CD4-positive, alpha-beta T cell treated with Interferon gamma for 1 hour (primary cell): ENCODE data around the gene ACTR1B.
"Not testable (repeated sequence)": the region's sequence is repeated elsewhere in the genome, so short reads cannot be mapped to it uniquely, and the experiment has no call there.

Experiments
- DNase-seq: peaks from one replicate; pipeline ENCODE4 v3.0.0-alpha.2; 2020

ACTR1B gene

DNA sequence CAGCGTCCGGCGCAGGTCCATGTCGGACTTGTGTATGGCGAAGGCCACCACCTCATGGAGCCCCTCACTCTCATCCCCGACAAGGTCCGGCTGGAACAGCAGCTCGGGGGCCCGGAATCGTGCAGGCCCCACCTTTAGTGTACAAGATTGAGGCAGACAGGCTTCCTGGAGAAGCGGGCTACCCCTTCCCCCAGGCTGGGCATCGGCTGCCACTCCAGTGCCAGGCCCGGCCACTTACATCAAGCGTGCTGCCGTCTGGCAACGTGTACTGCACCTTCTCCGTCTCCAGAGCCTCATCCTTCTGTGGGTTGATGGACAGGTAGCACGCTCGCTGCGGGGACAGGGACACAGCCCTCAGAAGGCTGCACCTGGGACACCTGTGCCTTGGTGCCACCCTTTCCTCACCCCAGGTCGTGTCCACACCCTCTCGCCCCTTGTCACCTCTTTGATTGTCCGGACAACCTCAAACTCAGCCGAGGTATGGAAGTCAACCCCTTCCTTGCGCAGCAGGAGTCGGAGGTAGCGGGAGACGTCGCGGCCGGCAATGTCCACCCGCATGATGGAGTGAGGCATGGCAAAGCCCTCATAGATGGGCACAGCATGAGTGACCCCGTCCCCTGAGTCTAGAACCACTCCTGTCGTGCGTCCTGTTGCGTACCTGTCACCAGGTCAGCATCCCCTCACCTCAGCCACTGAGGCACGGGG lies 5.7 kb downstream of the ACTR1B start:
- DNase-seq, result no peak

DNA sequence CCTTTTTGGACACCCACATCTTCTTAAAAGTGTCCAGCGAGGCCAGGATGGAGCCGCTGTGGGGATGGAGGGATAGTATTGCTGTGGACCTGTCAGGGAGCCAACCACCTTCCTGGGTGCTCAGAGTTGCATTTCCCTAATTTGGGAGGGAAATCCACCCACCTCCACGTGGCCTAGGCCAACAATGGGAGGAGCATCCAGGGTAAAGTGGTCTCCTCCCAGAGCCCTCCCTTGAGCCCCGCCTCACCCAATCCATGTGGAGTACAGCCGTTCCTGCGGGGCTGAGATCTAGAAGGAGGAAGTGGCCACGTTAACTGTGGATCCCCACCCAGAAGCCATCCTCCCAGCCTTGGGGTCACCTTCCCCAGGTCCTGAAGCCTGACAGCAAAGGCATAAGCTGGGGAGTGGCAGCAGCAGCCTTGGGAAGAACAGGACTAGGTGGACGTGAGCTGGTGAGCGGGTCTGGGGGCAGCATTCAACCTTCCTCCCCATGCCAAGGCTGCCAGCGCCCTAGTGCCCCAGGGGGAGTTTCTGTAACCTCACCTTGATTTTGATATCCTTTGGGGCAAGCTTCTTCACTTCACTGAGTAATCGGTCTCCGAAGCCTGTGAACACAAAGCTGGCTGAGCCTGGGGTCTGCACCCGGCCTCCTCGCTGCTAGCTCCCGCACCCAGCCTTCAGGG lies 6.8 kb downstream of the ACTR1B start:
- DNase-seq, result no peak

DNA sequence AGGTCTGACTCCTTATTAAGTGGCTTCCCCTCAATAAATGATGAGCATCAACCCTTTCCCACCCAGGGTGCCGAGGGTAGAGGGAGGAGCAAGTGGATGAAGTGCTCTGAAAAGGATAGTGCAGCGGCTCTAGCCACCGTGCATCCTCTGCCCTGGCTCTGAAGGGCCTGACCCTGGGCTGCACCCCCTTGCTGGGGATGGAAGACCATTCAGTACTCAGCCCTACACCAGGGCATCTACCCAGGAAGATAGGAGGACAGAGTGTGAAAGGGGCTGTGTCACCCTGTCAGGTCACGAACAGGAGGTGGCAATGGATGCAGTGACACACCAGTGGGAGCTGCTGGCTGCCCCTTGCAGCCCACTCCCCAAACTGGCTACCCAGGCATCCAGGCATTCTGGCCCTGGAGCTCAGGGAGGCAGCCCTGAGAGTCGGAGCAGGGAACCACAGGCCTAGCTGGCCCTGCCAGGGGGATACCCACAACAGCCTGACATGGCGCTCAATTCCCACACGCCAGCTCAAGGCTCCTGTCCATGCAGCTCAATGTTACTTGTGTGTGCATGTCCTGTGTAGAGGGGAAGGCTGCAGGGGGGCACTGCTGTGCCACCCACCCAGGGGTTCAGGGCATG lies 7.6 kb downstream of the ACTR1B start:
- no peak for DNase-seq

DNA sequence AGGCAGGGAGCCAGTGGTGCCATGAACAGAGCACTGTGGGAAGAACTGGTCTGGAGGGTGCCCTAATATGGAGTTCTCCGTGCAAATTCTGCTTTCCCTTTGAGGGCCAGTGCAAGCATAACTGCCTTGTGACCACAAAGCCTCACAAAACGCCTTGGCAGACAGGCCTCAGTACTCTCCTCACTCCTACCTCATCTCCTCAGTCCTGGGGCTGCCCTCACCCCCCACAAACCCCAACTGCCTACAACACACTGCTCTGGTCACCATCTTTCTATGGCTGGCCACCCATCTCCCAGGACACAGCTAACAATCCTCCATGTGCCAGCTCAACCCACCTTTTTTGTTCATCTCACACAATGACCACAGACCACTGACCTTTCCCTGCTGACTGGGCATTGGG lies 9.1 kb downstream of the ACTR1B start:
- DNase-seq, result no peak

DNA sequence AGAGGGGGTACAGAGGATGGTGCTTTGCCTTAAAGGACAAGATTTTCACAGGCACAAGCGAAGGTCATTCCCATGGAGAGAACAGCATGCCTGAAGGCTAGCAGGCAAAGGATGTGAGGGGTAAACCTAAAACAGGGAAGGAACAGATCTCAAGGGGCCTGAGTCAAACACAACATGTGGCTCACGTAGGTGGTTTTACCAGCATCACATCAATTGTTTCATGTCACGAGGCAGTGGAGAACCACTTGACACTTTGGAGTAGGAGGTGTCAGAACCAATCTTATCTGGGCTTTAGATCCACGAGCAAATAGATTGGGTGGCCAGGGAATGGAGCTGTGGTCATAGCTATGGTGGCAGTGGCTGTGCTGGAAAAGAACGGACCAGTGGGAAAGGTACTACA lies 9.5 kb downstream of the ACTR1B start:
- no peak for DNase-seq

DNA sequence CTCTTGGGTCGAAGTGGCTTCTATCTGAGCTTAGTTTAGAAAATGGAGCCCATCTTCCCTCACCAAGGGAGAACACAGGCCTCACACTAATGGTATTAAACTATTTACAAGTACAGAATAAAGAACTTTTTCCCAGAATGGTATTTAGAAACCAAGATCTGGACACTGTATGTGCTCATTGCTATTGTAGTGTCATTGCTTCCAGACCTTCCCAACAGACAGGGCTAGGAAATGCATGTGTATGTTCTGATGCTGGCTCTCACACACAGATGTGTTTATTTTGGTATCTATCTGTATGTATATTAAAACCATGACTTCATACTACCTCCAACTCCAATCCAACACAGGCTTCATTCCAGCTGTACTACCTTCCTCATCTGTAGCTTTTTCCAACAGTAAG lies 10.0 kb downstream of the ACTR1B start:
- no peak for DNase-seq

DNA sequence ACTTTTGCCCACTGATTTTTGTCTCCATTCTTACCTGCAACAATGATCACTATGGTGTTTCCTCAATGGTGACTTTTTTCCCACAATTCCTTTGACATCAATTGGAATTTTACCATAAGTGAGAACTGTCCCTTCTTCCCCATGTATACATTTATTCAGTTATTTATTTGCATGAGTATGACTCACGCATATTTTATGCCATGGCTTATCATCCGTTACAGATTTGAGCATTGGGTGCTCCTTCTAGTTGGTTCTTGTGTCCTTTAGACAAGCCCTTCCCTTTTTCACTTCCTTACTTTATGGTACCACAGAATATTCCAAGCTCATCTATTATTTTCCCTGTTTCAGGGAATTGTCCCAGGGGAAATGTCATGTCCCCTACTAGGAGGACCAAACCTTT lies 10.4 kb downstream of the ACTR1B start:
- no peak for DNase-seq

DNA sequence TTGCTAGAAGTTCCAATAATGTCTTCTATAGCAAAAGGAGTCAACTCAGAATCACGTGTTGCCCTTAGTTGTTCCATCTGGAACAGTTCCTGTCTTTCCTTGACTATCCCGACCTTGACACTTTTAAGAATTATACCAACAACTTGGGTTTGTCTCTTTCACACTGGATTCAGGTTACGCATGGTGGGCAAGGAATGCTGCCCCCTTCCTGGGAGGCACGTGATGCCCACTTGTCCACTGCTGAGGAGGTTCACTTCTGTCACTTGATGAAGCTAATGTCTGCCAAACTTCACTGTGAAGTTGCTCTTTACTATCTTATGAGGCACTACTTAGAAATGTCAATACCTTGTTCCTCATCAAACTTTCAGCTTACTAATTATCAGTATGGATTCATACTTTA lies 12.7 kb downstream of the ACTR1B start:
- DNase-seq, result no peak

DNA sequence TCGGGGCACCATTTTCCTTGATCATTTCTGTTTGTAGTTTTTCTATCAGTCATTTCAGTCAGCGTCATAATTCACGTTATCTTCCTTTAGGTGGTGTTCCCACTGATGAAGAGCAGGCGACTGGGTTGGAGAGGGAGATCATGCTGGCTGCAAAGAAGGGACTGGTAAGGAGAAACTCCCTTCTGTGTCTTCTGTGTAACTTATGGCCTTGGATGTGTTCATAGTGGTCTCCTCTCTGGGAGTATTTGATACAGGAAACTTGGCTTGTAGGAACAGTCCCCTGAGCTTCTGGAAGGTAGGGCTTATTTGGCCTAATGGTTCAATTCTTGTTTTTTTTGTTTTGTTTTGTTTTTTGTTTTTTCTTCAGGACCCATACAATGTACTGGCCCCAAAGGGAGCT lies 16.9 kb downstream of the ACTR1B start:
- no peak for DNase-seq

DNA sequence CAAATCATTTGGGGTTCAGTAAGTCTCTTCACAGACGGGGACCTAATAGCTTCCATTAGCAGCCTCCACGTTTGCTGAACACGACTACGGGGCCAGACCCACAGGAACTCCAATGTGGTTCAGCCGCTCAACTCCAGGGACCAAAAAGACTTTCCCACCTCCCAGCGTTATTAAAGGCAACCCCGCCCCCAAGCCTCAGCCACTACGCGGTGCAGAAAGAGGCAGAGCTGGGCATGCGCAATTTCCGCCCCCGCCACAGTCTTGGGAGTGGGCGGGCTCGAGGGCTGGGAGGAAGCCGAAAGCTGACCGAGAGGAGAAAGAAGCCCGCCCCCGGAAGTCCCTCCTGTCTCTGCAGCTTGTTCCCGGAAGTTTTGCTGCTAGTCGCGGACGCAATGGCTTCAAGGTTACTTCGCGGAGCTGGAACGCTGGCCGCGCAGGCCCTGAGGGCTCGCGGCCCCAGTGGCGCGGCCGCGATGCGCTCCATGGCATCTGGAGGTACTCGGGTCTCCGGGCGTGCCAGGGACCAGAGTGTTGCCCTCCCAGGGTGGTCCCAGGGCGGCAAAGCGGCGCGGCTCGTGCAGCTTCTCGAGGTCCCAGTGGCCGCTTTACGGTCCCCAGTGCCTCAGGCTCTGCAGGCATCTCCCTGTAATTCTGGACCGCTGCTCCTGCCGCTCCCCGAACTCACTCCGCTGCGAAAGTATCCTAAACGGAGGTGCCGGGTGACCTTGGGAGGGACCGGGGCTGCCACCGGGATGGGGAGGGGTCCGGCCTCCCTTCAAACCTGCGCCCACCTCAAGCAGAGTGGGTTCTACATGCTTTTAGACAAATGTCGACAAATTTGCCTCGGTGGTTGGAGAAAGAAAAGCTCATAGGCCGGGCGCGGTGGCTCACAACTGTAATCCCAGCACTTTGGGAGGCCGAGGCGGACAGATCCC lies 17.9 kb downstream of the ACTR1B start, which contains the start of gene COX5B:
Gene COX5B, plus strand, starts transcription at position 368 of the 935 bp plus-strand sequence. Its CDS starts 25 bp downstream, at position 393.
- peak; percentile 98 for DNase-seq

DNA sequence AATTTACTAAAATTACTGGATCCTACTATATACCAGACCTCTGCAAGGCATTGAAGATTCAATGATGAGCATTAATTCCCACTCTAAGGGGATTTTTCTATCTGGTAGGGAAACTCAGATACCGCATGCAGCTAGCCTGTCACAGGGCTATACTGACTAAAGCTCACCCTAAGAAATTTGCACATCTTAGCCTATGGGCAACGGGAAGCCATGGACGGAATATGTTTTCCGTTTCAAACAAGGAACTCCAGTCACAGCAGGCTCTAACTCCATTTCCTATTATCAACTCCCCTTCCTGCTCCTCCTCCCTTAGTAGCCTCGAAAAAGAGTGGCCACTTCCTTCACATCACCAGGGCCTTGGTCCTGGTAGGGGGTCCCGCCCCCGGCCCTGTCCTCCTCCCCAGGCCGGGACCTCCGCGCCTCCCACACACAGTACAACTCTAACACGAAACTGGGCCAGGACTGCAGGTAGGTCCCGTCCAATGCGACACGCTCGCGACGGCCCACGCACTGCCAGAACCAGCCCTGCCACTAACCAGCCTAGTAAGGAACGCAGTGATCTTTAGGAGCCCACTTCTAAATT lies 18.6 kb downstream of the ACTR1B start:
- no peak for DNase-seq

DNA sequence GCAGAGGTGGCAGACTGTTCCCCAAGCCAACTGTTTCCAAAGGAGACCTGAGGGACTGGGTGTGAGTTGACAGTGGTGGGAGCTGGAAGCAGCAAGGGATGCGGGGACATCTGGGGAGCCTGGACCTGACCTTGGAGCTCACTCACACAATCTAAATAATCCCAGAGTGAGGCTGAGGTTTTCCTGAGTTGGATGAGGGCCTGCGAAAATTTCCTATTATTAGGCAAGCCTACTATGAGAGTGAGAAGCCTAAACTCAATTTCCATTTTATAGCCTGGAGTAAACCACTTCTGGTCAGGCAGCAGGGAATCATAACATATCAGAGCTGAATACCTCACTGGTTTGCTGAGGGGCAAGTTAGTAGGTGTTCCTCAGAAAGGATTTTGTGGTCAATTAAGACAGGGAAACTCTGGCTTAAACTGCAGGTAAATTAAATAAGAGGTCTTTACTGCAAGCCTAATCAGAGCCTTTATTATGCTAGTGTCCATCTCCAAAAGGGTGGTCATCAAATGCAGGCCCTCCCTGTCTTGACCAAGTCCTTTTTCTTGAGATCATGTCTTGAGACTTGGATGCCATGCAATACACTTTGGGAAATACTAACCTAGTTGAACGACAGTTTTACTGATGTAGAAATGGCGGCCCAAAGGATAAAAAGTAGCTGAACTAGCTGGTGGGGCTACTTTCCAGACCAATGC lies 19.7 kb downstream of the ACTR1B start:
- DNase-seq, result no peak

DNA sequence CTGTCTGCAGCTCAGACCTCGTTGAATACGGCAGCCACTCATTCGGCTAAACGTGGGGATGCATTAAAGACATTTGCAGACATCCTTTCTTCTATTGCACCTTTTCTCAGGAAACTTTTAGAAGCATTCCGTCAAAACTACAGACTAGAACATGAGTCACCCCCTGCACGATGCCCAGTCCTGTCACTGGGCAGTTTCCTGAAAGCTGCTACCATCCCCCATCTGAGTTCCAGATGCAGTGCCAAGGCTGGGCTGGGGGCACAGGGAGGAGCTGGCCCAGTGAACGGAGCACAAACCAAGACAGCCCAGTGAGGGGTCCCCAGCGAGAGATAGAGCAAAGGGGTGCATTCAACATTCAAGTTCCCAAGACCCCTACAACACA lies 37.8 kb downstream of the ACTR1B start:
- DNase-seq, result not testable (repeated sequence)

DNA sequence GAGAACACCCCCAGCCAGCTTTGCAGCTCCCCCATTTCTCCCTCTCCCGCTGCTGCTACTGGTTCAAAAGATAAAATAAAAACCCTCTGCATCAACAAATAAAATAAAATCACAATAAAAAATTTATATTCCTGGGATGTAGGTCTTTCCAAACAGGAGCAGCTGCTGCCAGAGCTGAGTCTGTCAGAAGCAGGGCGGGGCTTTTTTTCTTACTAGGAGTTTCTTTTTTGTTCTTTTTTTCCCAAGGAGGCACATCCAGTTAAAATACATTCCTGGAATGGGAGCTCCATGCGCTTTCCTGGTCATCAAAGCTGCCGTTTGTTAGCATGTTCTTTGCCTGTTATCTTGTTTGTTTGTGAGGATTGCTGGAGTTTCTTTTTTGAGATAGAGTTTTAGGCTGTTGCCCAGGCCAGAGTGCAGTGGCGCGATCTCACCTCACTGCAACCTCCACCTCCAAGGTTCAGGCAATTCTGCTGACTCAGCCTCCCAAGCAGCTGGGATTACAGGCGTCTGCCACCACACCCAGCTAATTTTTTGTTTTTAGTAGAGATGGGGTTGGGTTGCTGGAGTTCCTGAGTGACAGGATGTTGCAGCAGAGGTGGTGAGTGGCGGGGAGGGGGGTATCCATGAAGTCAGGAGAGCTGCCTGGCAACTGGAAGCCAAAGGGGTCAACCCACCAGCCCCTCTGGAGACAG lies 38.3 kb downstream of the ACTR1B start:
- not testable (repeated sequence) for DNase-seq

DNA sequence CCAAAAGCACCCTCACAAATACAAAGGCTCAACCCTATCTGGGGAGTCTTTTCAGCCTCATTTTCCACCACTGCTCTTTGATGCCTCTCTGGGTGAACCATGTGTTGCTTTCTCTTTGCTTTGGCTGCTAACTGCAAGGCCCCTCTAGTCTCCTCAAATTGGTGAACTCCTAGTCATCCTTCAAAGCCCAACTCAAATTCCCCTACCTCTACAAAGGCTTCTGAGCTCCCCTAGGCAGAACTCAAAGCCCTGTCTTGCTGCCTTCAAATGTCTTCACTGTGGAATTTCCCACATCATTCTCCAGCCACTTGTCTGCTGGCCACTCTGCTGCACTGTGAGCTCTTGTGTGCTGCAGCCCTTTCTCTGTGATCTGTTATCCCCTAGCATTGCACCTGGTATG lies 40.9 kb downstream of the ACTR1B start:
- DNase-seq, result not testable (repeated sequence)

DNA sequence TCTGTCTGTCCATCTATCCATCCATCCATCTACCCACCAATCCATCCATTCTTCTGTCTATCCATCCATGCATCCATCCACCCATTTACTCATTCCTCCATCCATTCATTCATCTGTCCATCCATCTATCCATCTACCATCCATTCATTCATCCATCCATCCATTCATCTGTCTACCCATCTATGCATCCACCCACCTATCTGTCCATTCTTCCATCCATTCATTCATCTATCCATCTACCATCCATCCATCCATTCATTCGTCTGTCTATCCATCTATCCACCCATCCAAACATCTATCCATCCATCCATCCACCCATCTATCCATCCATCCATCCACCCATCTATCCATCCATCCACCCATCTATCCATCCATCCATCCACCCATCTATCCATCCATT lies 43.4 kb downstream of the ACTR1B start:
- not testable (repeated sequence) for DNase-seq

DNA sequence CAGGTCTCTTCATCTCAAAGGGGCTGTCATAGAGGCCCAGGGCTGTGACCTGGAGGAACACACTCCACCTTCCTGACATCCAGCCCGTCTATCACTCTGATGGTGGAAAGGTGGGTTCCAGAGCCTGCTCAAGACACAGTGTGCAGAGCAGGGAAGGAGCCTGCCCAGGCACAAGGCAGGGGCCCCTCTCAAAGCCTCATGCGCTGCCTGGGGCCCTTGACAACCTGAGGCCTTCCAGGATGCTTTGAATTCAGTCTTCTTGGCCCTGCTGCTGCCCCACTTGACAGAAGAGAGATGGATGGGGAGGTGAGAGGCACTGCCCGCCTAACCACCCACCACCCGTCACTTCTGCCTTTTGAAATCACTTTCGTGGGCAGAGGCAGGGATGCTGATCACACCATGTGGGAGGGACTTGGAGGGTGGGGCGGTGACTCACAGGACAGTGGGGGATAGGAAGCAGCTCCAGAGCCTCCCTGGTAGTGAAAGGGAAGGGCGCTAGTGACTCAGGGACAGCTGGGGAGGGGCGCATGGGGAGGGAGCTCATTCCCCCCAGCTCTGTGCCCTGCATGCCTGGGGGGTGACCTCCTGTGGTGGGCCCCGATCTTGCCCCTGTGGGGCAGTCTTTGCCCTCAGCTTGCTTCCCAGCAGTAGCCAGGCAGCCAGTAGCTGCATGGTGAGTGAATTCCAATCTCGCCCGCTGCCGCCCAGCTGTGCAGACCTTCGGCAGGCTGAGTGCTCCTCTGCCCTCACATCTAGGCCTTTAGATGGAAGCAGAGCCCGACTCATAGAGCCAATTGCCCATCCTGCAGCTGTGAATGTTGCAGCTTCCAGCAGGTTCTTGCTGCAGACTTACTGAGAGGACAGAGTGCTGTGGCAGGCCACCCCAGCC lies 44.7 kb downstream of the ACTR1B start:
- peak; percentile 29 for DNase-seq

DNA sequence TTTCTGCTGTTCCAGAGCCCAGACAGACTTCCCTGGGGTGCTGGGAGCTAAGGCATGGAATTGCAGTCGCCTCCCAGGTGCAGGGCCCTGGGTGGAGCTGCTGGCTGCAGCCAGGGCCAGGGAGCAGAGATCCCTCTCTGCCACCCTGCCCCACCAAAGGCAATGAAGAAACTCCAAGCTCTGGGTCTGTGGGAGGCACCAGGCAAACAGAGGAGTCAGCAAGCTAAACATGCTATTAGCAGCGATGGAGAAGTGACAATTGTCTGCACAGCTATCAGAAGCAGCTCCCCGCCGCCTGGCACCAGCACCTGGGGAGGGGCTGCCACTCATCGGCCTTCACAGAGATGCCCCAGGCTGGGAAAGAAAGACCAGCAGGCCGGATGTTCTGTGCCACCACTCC lies 45.9 kb downstream of the ACTR1B start:
- DNase-seq, result no peak

DNA sequence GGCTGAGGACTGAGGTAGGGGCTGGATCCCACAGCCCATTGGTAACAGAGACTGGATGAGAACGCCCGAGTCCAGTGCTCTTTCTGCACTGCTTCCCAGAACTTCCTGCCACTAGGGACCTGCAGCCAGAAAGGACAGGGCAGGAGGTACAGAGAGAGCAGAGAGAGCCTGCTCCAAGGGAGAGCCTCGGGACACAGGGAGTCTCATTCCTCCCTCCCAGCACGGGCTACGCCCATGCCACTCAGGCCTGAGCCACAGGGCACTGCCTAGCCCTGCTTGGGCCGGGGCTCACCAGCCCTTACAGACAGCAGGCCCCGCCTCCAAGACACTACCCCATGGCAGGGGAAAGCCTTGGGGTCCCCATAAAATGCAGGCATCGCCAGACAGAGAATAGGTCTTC lies 48.1 kb downstream of the ACTR1B start:
- DNase-seq, result not testable (repeated sequence)

DNA sequence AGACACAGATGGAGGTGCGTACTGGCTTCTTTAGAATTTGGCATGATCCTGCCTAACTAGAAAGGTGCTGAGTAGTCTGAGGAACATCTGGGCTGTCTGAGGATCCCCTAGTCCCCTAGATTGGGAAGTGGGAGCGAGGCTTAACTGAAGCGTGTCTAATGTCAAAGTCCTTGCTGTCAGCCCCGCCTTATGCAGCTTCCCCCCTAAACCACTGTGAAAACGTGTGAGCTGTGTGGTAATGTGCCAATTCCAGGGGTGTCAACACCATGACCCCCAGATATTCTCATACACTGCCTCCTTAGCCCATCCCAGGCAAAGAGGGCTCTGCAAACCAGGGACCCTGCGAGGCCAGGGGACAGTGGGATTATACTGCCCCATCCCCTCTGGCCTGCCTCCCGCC lies 51.9 kb downstream of the ACTR1B start:
- DNase-seq, result not testable (repeated sequence)
